Measurements from ENCODE around the gene OBSCN.

OBSCN gene

GRCh38 chr1:228408041-228408868 is 200.4 kb downstream of the OBSCN start:
- TF ChIP-seq POLR2AphosphoS5 (IDR thresholded peaks at IDR 0.05; ENCODE audit: low read depth, low read length) = no peak
- TF ChIP-seq REST (IDR thresholded peaks at IDR 0.05; ENCODE audit: insufficient read depth in 1 of 2, low read depth in 2 of 2, low read length in 2 of 2) = no peak
- TF ChIP-seq FOXP2 (optimal IDR thresholded peaks at IDR 0.05; ENCODE audit: borderline replicate concordance, extremely low read depth, extremely low read length, insufficient read depth) = no peak
- no peak for TF ChIP-seq TAF1 (IDR thresholded peaks at IDR 0.05; ENCODE audit: borderline replicate concordance, insufficient read depth, low read length)
- TF ChIP-seq SIN3A (IDR thresholded peaks at IDR 0.05; ENCODE audit: borderline replicate concordance, insufficient read depth, low read length) = no peak

DNA sequence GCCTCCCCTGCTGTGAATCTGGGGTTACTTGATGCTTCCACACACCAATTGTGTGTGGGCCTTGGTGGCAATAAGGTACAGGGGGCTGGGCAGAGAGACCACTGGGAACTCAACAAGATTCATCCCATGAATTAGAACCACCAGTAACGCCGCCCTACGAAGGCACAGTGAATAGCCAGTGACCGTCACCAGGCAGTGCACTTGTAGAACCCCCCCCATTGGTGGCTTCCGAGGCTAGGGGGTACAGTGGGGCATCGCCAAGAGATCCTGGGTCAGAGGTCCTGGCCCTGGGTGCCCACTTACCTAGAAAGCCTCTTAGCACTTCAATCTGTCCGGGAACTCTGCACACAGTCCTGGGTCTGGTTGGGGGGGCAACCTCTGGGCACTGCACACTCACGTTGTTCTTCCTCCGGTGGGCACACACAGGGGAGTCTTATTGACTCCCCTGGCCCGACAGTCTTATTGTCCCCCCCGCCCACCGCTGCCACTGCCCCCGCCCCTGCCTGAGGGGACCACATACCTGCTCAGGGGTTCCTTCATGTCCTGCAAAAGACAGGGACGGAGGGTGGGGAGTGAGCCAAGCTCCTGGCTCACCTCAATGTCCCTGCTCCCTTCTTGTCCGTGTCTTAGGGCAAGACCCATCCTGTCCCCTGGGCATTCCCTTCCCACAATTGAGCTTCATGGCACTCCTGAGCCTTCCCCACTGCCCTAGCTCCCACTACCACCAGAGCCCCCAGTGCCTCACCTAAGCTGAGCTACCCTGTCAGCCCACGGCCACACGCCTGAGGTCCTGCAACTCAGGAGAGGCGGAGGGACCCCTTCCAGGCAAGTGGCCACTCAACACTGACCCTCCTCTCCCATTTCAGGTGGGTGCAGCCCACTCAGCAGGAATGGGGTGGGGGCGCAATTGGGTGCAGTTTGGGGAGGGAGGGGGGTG is 201.3 kb downstream of the OBSCN start:
- TF ChIP-seq SIN3A (IDR thresholded peaks at IDR 0.05; ENCODE audit: borderline replicate concordance, insufficient read depth, low read length) = no peak
- TF ChIP-seq FOXP2 (optimal IDR thresholded peaks at IDR 0.05; ENCODE audit: borderline replicate concordance, extremely low read depth, extremely low read length, insufficient read depth) = no peak
- TF ChIP-seq POLR2AphosphoS5 (IDR thresholded peaks at IDR 0.05; ENCODE audit: low read depth, low read length) = no peak
- TF ChIP-seq TAF1 (IDR thresholded peaks at IDR 0.05; ENCODE audit: borderline replicate concordance, insufficient read depth, low read length) = no peak
- TF ChIP-seq REST (IDR thresholded peaks at IDR 0.05; ENCODE audit: insufficient read depth in 1 of 2, low read depth in 2 of 2, low read length in 2 of 2) = no peak

- no peak for TF ChIP-seq SIN3A (IDR thresholded peaks at IDR 0.05; ENCODE audit: borderline replicate concordance, insufficient read depth, low read length)
- TF ChIP-seq FOXP2 (optimal IDR thresholded peaks at IDR 0.05; ENCODE audit: borderline replicate concordance, extremely low read depth, extremely low read length, insufficient read depth) = no peak
- no peak for TF ChIP-seq REST (IDR thresholded peaks at IDR 0.05; ENCODE audit: insufficient read depth in 1 of 2, low read depth in 2 of 2, low read length in 2 of 2)
- no peak for TF ChIP-seq TAF1 (IDR thresholded peaks at IDR 0.05; ENCODE audit: borderline replicate concordance, insufficient read depth, low read length)
These were observed 202.2 kb downstream of the OBSCN start for GRCh38 chr1:228410015-228410414.

DNA sequence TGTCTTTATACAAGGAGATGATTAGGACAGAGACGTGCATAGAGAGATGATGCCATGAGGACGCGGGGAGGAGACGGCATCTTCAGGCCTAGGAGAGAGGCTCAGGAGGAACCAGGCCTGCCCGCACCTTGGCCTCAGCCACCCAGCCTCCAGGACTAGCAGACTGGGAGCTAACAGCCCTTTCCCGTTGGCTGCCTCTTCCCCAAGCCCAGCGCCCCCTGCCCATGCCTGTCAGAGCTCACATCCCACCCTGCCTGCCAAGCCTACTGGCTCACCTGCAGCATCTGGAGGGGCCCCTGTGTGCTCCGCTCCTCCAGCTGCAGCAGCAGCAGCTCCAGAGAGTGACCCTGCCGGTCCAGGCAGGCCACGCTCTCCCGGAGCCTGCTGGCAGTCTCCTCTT is 202.8 kb downstream of the OBSCN start:
- TF ChIP-seq POLR2AphosphoS5 (IDR thresholded peaks at IDR 0.05; ENCODE audit: low read depth, low read length) (no peak), SIN3A (IDR thresholded peaks at IDR 0.05; ENCODE audit: borderline replicate concordance, insufficient read depth, low read length) (no peak), REST (IDR thresholded peaks at IDR 0.05; ENCODE audit: insufficient read depth in 1 of 2, low read depth in 2 of 2, low read length in 2 of 2) (no peak)
